GM23248 (cell line): ENCODE measurements around the gene DGKG. TPM values are rescaled to one million over a fixed set of nuclear protein-coding genes. Genes with fewer than 3 reads are reported as not detected.

ENCODE experiments used
- DNase-seq: peaks from one replicate; pipeline ENCODE4 v3.0.0-alpha.2; 2015
- H2AFZ ChIP-seq: fragments of 200-600 bp; sonication (generic); 2 replicates; pipeline ENCODE4 v1.6.1; 2016; ENCODE audit warnings: antibody characterized with exemption
- H3F3A ChIP-seq: fragments of 200-600 bp; sonication (generic); 2 replicates; pipeline ENCODE4 v1.6.1; 2016; ENCODE audit warnings: mild to moderate bottlenecking, antibody characterized with exemption, mixed run types; ENCODE audit not compliant: insufficient read depth
- H3K27ac ChIP-seq: fragments of 200-600 bp; sonication (generic); 2 replicates; pipeline ENCODE4 v1.5.1; 2016; ENCODE audit warnings: mild to moderate bottlenecking
- H3K27me3 ChIP-seq: fragments of 200-600 bp; sonication (generic); replicated peaks from 2 replicates; pipeline ENCODE4 v1.6.1; 2016; ENCODE audit warnings: mild to moderate bottlenecking; ENCODE audit not compliant: insufficient read depth
- H3K36me3 ChIP-seq: fragments of 200-600 bp; sonication (generic); 2 replicates; pipeline ENCODE4 v1.6.1; 2016; ENCODE audit warnings: low read depth, mild to moderate bottlenecking
- H3K4me1 ChIP-seq: fragments of 200-600 bp; sonication (generic); 2 replicates; pipeline ENCODE4 v1.6.1; 2016; ENCODE audit warnings: mild to moderate bottlenecking; ENCODE audit not compliant: insufficient read depth
- H3K4me2 ChIP-seq: fragments of 200-600 bp; sonication (generic); one replicate; pipeline ENCODE4 v1.6.1; 2016; ENCODE audit warnings: mild to moderate bottlenecking; ENCODE audit not compliant: unreplicated experiment
- H3K4me3 ChIP-seq: fragments of 200-600 bp; sonication (generic); 2 replicates; pipeline ENCODE4 v1.5.1; 2016; ENCODE audit warnings: mild to moderate bottlenecking
- H3K79me2 ChIP-seq: fragments of 200-600 bp; sonication (generic); 2 replicates; pipeline ENCODE4 v1.6.1; 2016; ENCODE audit warnings: mild to moderate bottlenecking; ENCODE audit not compliant: insufficient read depth
- H3K9ac ChIP-seq: fragments of 200-600 bp; sonication (generic); 2 replicates; pipeline ENCODE4 v1.6.1; 2016; ENCODE audit warnings: mild to moderate bottlenecking
- H3K9me2 ChIP-seq: fragments of 200-600 bp; sonication (generic); 2 replicates; pipeline ENCODE4 v1.6.1; 2016; ENCODE audit warnings: mixed run types, mild to moderate bottlenecking, moderate library complexity; ENCODE audit not compliant: insufficient read depth
- H3K9me3 ChIP-seq: fragments of 200-600 bp; sonication (generic); one replicate; pipeline ENCODE4 v1.6.1; 2017; ENCODE audit warnings: low read depth
- H4K20me1 ChIP-seq: fragments of 200-600 bp; sonication (generic); 2 replicates; pipeline ENCODE4 v1.6.0; 2016; ENCODE audit not compliant: insufficient read depth
- EZH2 ChIP-seq: fragments of 200-600 bp; sonication (generic); IDR thresholded peaks from 2 replicates; pipeline ENCODE4 v1.6.1; 2018; ENCODE audit warnings: antibody characterized with exemption, mild to moderate bottlenecking; ENCODE audit not compliant: insufficient read depth, poor library complexity, severe bottlenecking
- EZH2phosphoT487 ChIP-seq: fragments of 200-600 bp; sonication (generic); IDR thresholded peaks from 2 replicates; pipeline ENCODE4 v1.6.1; 2018; ENCODE audit warnings: antibody characterized with exemption, moderate library complexity, mild to moderate bottlenecking, low read depth; ENCODE audit not compliant: insufficient read depth
- WGBS, 2 experiments: methylation state at CpG; one replicate each; pipeline ENCODE4 v1.1.6; 2015 to 2017; ENCODE audit warnings: low lambda C conversion rate in 2 of 2, low coverage in 1 of 2; ENCODE audit errors: missing lambda C conversion rate in 2 of 2; 5-methylcytosine and 5-hydroxymethylcytosine counted together
- in situ Hi-C: fragments of 300-500 bp; cut with MboI; formaldehyde crosslinking; loops from 2 replicates; pipeline ENCODE4 v1.15.0; 2020
- polyA plus RNA-seq: library from polyadenylated mRNA; unstranded; fragments of >200 nt; fragmentation: Nextera tagmentation; extraction: Ambion mirVana; gene quantifications from 2 replicates; pipeline ENCODE4 v1.2.1, GENCODE V29; 2016
- total RNA-seq: library from RNA; depleted of rRNA; stranded (reverse); fragments of >200 nt; shearing (Covaris generic); gene quantifications from 2 replicates; pipeline ENCODE4 v1.2.3, GENCODE V29; 2014

The DGKG gene
- total and polyA plus RNA-seq, 2 experiments from 2014 or later = not detected

GRCh38 chr3:186380622-186381380, 18.8 kb upstream of the DGKG start:
- peak; percentile 41 for DNase-seq
- H3K4me3 ChIP-seq = no peak overlapping the region
- in situ Hi-C loops = no loop called here
- 39 to 46% methylated on average over 8 of the region's 8 CpGs for WGBS, 2 experiments
- no peaks in the 10 kb centered on the region for H4K20me1 ChIP-seq
- no peaks in the 10 kb centered on the region for H3F3A ChIP-seq
- peaks cover 43% of the 10 kb centered on the region for H3K27me3 ChIP-seq
- no peaks in the 10 kb centered on the region for H3K9me3 ChIP-seq
- H3K9ac ChIP-seq = no peak overlapping the region
- no peak overlapping the region for H3K27ac ChIP-seq
- no peak overlapping the region for H2AFZ ChIP-seq
- TF ChIP-seq EZH2 (no peak), EZH2phosphoT487 (no peak)
- H3K4me1 ChIP-seq = no peaks in the 10 kb centered on the region
- H3K36me3 ChIP-seq = no peaks in the 10 kb centered on the region
- H3K9me2 ChIP-seq = no peaks in the 10 kb centered on the region
- H3K79me2 ChIP-seq = no peaks in the 10 kb centered on the region
- H3K4me2 ChIP-seq = no peak overlapping the region

DNA sequence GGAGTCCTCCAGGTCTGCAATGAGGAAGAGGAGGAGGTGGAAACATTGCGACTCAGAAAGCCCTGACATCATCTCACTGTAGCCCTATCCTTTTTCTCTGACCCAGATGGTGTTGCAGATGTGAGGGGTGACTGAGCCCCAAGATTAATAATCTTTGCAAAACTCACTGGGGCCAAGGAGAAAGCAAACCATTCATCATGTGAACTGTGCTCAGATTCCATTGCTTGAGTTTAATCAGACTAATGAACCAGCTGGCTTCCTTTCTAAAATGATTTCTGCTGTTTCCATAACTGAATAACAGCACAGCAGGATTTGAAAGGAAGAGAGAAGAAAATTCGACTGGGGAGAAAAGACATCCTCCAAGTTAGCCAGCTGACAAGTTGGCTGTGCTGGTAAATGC, 13.4 kb upstream of the DGKG start:
- Histone ChIP-seq H4K20me1 (no peaks in the 10 kb centered on the region), H3K9ac (no peak overlapping the region), H3F3A (no peaks in the 10 kb centered on the region), H3K27ac (no peak overlapping the region), H3K36me3 (no peaks in the 10 kb centered on the region), H3K4me3 (no peak overlapping the region), H3K9me2 (no peaks in the 10 kb centered on the region), H3K4me1 (no peaks in the 10 kb centered on the region), H3K9me3 (no peaks in the 10 kb centered on the region), H3K79me2 (no peaks in the 10 kb centered on the region), H3K4me2 (no peak overlapping the region), H3K27me3 (peaks cover 68% of the 10 kb centered on the region), H2AFZ (no peak overlapping the region)
- TF ChIP-seq EZH2 (no peak), EZH2phosphoT487 (no peak)
- in situ Hi-C loops = no loop called here
- WGBS, 2 experiments = 32 to 40% methylated on average over 2 of the region's 2 CpGs
- DNase-seq = no peak

DNA sequence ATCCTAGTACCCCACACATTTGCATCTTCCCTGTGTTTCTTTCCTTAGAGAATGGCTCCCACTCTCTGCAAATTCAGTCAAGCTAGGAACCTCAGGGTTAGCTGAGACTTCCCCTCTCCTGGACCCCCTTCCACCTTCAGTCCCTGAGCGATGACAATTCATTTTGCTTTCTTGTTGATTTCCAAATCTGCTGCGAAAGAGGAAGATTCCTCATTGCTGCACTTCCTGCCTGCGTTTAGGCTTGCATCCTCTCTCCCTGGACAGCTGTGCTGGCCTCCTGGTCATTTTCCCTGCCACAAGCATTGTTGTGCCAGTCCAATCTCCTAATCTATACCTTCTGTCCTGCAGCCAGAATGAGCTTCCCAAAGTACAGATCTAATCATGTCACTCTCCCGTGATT, 12.3 kb upstream of the DGKG start:
- Histone ChIP-seq H3K9me2 (no peaks in the 10 kb centered on the region), H3K27me3 (peaks cover 79% of the 10 kb centered on the region), H3K4me1 (no peaks in the 10 kb centered on the region), H3K9me3 (no peaks in the 10 kb centered on the region), H2AFZ (no peak overlapping the region), H3K9ac (no peak overlapping the region), H3K36me3 (no peaks in the 10 kb centered on the region), H4K20me1 (no peaks in the 10 kb centered on the region), H3F3A (no peaks in the 10 kb centered on the region), H3K4me2 (no peak overlapping the region), H3K27ac (no peak overlapping the region), H3K4me3 (no peak overlapping the region), H3K79me2 (no peaks in the 10 kb centered on the region)
- TF ChIP-seq EZH2 = no peak
- TF ChIP-seq EZH2phosphoT487 = no peak
- in situ Hi-C loops = no loop called here
- DNase-seq = no peak
- WGBS, 2 experiments = 21 to 22% methylated on average over 4 of the region's 4 CpGs

DNA sequence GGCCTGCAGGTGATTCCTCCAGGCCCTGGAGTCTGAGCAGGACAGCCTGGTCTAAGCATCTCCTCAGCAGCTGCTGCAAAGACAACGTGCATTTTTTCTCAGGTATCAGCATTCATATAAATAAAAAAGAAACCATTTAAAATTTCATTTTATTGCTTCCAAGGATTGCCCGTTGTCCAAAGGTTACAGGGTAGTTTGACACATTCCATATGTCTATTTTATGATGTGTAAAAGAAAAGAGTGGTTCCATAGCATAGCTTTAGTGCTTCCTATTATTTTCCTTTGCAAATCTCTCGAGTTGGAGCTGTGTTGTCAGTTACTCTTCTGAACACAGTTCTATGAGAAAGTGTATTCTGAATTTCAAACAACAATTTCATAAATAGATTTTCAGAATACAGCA, 7.2 kb upstream of the DGKG start:
- Histone ChIP-seq H2AFZ (no peak overlapping the region), H3F3A (no peaks in the 10 kb centered on the region), H3K4me3 (no peak overlapping the region), H3K9ac (no peak overlapping the region), H3K36me3 (no peaks in the 10 kb centered on the region), H4K20me1 (no peaks in the 10 kb centered on the region), H3K9me2 (no peaks in the 10 kb centered on the region), H3K4me2 (no peak overlapping the region), H3K4me1 (no peaks in the 10 kb centered on the region), H3K79me2 (no peaks in the 10 kb centered on the region), H3K9me3 (no peaks in the 10 kb centered on the region), H3K27me3 (peaks cover 90% of the 10 kb centered on the region), H3K27ac (no peak overlapping the region)
- TF ChIP-seq EZH2phosphoT487 = no peak
- no peak for TF ChIP-seq EZH2
- in situ Hi-C loops = no loop called here
- WGBS, 2 experiments = 0 to 2% methylated on average over 3 of the region's 3 CpGs
- DNase-seq = no peak
